ENCODE data around the gene SNCAIP.

Gene SNCAIP

GRCh38 chr5:122311961-122312590, at the start of gene SNCAIP:
Gene SNCAIP (plus strand): TSS chr5:122312237. CDS start chr5:122391135, 78,898 bp downstream.
- DNase-seq (ENCODE audit: low read depth) = peak; percentile 6

- no peak for DNase-seq (ENCODE audit: low read depth)
These were observed 48.5 kb upstream of the SNCAIP start for GRCh38 chr5:122263352-122264030.

- no peak for DNase-seq (ENCODE audit: low read depth)
These were observed 47.4 kb upstream of the SNCAIP start for GRCh38 chr5:122264610-122265009.

GRCh38 chr5:122267185-122267584, 44.9 kb upstream of the SNCAIP start:
- DNase-seq (ENCODE audit: low read depth) = no peak

DNA sequence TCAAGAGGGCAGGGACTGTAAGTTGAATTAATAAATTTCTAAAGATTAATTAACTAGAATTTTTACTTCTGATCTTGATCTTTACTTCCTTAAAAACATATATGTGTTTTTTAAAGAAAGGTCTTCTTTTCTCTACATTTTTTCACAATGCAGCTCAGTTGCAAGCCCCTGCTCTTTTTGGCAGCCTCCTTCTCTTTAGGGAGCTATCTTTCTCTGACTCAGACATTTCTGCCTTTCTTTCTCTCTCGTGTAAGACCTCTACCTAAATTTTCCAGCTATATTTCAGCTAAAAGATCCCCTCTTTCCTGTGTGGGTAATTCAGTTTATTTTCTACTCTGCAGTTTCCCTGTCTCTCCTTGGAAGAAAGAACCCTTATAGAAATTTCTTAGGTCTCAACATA, 38.3 kb upstream of the SNCAIP start:
- no peak for DNase-seq (ENCODE audit: low read depth)

- DNase-seq (ENCODE audit: low read depth) = no peak
These were observed 28.4 kb upstream of the SNCAIP start for GRCh38 chr5:122283592-122283991.

DNA sequence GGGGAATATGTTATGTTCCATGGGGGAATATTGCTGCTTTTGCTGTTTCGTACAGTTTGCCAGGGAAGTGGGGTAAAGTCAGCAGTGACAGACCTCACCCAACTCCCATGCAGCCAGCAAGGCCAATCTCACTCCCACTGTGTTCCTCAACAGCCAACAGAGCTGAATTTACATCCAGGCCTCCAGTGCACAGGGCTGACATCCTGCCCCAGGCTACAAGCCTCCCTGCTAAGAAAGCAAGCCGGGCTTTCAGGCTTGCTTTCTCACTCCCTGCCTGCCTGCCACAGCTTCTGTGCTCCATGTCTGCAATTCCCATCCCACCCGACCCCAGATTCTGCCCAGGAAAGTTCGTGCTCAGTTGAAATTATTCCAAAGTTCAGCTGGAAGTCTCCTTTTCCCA, 25.5 kb upstream of the SNCAIP start:
- DNase-seq (ENCODE audit: low read depth) = no peak

- no peak for DNase-seq (ENCODE audit: low read depth)
These were observed 24.9 kb upstream of the SNCAIP start for GRCh38 chr5:122287101-122287500.

GRCh38 chr5:122291000-122291901, 20.8 kb upstream of the SNCAIP start:
- no peak for DNase-seq (ENCODE audit: low read depth)

GRCh38 chr5:122292332-122292731, 19.7 kb upstream of the SNCAIP start:
- no peak for DNase-seq (ENCODE audit: low read depth)

- no peak for DNase-seq (ENCODE audit: low read depth)
These were observed 16.9 kb upstream of the SNCAIP start for GRCh38 chr5:122295138-122295537.

GRCh38 chr5:122296871-122297270, 15.2 kb upstream of the SNCAIP start:
- DNase-seq (ENCODE audit: low read depth) = no peak

DNA sequence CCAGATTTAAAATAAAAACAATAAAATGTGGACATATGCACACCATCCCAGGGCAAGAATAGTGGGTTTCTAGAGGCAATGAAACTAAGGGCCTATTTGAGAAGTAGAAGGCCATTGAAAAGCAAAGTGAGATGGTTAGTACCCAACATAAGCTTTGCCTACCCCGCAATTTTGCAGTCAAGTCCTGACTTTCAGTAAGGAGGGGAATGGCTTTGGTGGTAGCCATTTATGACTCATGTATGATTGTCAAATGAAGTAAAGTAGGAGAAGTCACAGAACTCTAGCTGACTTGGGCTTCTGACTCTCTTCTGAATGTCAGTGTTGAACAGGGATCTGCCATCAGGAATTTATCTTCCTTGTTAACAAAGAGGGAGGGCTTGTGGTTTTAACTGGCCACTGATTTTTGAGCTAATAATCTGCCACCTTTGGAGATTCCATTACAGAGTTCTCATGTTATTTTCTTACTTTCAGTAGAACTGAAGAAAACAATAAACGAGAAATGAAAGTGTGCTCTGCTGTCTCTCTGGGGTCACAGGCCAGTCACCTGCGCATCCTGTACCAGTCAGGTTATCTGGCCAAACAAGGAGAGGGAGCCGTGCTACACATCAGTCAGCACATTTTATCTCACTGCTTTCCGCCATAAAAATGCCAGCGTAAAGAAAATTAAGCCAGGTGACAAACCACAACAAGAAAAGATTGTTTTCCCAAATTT, 14.3 kb upstream of the SNCAIP start:
- no peak for DNase-seq (ENCODE audit: low read depth)

DNA sequence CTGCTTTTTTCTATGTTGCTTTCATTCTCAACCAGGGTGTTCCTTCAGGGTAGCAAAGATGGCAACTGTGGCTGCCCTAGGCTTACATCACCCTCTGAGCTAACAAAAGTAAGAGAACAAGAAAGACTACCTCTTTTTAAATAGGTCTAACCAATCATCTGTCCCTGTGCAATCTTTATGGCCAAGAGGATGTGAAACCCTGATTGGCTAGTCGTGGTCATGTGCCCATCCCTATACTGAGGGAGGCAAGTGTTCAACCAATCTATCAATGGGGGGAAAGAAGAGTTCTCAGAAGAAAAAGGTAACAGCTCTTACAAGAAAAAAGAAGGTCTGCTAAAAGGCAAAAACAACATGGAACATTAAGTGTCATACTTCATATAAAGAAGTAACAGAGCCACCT, 11.7 kb upstream of the SNCAIP start:
- no peak for DNase-seq (ENCODE audit: low read depth)

DNA sequence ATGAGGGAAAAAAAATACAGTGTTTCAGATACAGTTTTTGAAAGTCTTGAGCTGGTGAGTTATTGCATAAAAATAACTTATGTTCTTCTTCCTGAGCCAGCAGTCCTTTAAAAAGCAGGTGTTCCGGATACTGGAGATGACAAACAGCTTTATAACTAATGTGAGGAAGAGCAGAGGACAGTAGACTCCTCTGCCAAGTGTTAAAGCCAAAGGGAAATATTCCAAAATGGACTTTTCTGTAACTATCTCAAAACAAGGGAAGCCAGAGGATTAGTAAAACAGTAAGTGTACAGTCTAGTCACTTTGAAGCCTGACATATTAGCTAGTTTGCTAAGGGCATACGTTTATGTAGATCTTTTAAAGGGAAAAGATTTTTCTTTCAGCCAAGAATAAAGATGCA, 11.0 kb upstream of the SNCAIP start:
- no peak for DNase-seq (ENCODE audit: low read depth)

DNA sequence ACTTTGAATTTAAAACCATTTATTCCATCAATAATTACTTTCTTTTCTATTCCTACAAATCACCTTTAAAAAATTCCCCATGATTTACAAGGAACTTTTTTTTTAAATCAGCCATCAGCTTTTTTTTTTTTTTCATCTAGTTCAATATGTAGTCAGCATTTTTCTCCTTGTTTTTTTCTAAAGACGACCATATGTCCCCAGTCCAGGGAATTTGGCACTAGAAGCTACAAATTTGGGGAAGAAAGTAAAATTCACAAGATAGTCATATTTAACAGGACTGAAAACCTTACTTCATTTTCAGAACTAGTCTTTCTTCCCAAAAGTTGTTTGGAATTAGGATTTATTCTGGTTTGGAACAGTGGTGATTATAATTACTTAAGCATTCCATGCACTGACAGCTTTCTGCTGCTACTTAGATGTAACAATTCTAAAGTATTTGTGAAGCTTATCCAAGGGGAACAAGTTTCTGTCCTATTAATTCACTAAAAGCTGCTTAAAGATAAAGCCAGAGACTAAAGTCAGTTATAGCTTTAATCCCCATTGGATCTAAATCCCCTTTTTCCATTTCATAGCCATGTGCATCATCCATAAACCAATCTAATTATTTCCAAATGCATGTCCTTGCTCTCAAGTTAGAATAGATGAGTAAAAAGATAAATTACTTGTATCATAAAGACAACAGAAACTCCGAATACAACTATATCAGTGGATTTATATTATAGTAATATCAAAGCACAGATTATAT, 7.4 kb upstream of the SNCAIP start:
- DNase-seq (ENCODE audit: low read depth) = no peak

DNA sequence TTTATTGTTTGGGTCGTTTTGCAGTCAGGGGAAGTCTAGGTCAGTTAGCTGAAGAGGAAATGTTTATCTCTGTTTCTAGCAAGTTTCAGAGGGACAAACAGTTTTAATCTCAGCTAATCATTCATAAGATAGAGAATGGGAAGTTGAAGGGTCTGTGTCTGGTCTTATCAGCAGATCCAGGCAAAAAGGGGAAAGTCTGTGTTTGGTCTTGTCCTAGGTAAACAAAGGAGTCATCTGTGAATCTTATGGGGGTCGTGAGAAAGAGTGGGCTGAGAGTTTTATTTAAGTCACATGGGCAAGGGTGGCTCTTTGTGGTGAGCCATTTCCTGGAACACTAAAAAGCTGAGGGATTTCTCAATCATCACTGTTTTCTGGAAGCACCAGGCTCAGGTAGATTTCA, 5.6 kb upstream of the SNCAIP start:
- no peak for DNase-seq (ENCODE audit: low read depth)

DNA sequence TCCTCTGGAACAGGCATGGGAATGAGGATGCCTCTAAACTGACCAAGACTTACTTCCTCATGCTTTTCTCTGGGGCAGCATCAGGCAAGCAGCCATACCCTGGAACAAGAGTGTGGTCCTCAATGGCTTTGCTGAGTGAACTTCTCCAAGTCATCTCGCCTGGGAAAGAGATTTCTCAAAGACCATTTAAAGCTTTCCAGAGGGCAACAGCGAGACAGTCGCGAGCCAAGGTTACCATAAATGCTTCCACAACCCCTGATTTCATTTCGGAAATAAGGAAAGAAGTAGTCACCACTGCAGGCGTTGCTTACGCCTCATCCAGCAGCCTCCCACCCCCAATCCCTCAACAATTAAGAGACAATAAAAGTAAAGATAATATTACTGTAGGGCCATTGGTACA, 1.1 kb upstream of the SNCAIP start:
- DNase-seq (ENCODE audit: low read depth) = no peak

DNA sequence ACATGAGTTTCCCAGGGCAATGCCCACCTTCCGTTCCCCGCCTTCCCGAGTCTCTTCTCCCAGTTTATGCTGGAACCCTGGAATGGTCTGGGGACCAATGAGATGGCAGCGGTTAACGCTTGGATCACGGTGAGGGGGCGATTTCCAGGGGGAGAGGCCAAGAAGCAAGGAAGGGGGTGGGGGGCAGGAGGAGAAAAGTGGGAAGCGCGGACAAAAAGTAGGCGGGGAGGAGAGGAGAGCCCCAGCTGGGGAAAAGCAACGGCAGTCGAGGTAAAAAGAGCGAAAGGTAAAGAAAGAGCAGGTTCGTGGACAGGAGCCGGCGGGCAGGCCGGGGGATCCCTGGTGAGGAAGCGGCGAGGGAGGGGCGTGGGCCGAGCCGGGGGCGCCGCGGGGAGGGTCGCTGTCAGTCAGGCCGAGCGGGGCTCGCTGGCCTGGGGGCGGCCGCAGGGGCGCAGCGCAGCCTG, 508 bp upstream of the SNCAIP start:
- DNase-seq (ENCODE audit: low read depth) = no peak

DNA sequence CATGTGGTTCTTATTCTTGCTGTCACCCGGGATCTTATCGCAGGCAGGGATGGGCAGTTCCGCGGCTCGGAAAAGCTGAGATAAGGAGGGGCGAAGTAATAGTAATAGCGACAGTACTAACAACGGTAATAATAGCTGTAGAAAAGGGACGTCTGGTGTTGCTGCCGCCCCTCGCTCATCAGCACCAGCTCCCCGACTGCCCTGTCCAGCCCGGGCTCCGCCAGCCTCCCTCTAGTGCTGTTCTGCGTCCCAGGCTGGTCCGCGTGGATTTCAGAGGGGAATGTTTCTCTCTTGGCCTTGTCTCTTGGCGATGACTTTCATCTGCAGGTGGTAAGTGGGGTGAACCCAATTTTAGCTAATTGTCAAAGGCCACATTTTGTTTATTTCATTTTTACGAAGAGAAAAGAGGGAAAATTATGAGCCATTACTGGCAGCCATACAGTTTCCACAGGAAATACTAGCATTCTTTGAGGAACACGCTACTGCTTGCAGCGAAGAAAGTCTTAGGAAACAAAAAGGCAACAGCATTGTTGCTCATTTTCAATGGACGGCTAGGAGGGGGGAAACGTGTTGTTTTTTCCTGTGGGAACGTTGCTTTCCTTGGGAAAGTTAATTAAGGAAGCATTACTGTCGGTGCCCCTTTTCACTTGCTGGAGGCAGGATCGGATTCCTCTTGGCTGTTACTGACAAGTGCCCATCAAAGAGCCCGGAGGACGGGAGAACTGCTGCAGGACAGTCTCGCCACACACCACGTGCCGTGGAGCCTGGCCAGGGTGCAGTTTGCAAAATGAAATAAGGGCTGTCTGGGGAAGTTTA, 762 bp downstream of the SNCAIP start:
- DNase-seq (ENCODE audit: low read depth) = no peak

- DNase-seq (ENCODE audit: low read depth) = no peak
These were observed 2.0 kb downstream of the SNCAIP start for GRCh38 chr5:122314036-122314435.

All from activated T-cell treated with anti-CD3 and anti-CD28 coated beads for 48 hours (primary cell).